K562 (cell line): Measurements from ENCODE around the gene DIP2B. TPM values are rescaled to one million over a fixed set of nuclear protein-coding genes. Genes with fewer than 3 reads are reported as not detected.

Experiments
- ATAC-seq: fragments of 200-7000 bp; cut with Tn5 transposase; 3 replicates; pipeline ENCODE4 v1.9.1; 2020; ENCODE audit warnings: moderate library complexity
- BruUV-seq: library from RNA; stranded (reverse); fragments of 400-500 nt; replicated peaks from 2 replicates; lab custom pipeline; 2021; lab: Mats Ljungman, UMichigan
- CTCF ChIA-PET: fragments of 300-600 bp; formaldehyde crosslinking; extraction: SDS; loops from one replicate; lab custom pipeline; 2021; ENCODE audit warnings: low intra/inter-chr PET ratio; lab: Yijun Ruan, JAX
- POLR2A ChIA-PET: fragments of 300-600, 350-650 bp; sonication (Branson Sonifier 250); formaldehyde crosslinking; extraction: SDS; loops from one replicate; lab custom pipeline; 2021; ENCODE audit warnings: antibody characterized with exemption, inconsistent platforms; lab: Yijun Ruan, JAX
- DNase-seq, 4 experiments: peaks; one replicate each; pipeline versions ENCODE4 v3.0.0 to v3.0.0-alpha.2; 2011 to 2018; ENCODE audit warnings: low spot score in 3 of 4, mixed read lengths in 3 of 4; ENCODE audit errors: extremely low read depth in 1 of 4
- FAIRE-seq: peaks from 2 replicates; lab custom pipeline; 2011; peaks lifted over from hg19 to GRCh38; lab: Jason Lieb, UNC
- H2AFZ ChIP-seq: 2 replicates; pipeline ENCODE4 v1.6.0; 2011; ENCODE audit warnings: low read depth, low read length, control low read depth, inconsistent platforms
- H3K27ac ChIP-seq: fragments of 200-600 bp; 3 replicates; pipeline ENCODE4 v1.8.0; 2011; ENCODE audit warnings: low read depth, mild to moderate bottlenecking, control low read depth, inconsistent platforms, low read length, moderate library complexity, mixed read lengths; ENCODE audit errors: extremely low read depth
- H3K27me3 ChIP-seq, 2 experiments: fragments of 300-600 bp in 1 of 2; 2 replicates in 1 of 2; 3 replicates in 1 of 2; pipeline versions ENCODE4 v1.6.0 to v1.8.0; 2011; ENCODE audit warnings: inconsistent platforms in 2 of 2, low read length in 2 of 2, mild to moderate bottlenecking in 1 of 2, mixed read lengths in 1 of 2, moderate library complexity in 1 of 2; ENCODE audit not compliant: control insufficient read depth in 2 of 2, insufficient read depth in 2 of 2
- H3K36me3 ChIP-seq: fragments of 300-600 bp; 3 replicates; pipeline ENCODE4 v1.8.0; 2011; ENCODE audit warnings: mild to moderate bottlenecking, low read length, inconsistent platforms; ENCODE audit not compliant: control insufficient read depth, insufficient read depth
- H3K4me1 ChIP-seq, 2 experiments: fragments of 200-600 bp in 1 of 2; replicated peaks in 1 of 2; 2 replicates in 1 of 2; 3 replicates in 1 of 2; pipeline versions ENCODE4 v1.5.1 to v1.8.0; 2011; ENCODE audit warnings: inconsistent platforms in 2 of 2, low read length in 2 of 2, mild to moderate bottlenecking in 1 of 2, mixed read lengths in 1 of 2, moderate library complexity in 1 of 2; ENCODE audit not compliant: control insufficient read depth in 2 of 2, insufficient read depth in 2 of 2
- H3K4me2 ChIP-seq: 2 replicates; pipeline ENCODE4 v1.6.1; 2011; ENCODE audit warnings: low read length, control low read depth, inconsistent platforms, mixed read lengths; ENCODE audit not compliant: insufficient read depth
- H3K4me3 ChIP-seq: fragments of 200-600 bp; sonication (generic), shearing (Covaris generic); 2 replicates; pipeline ENCODE4 v1.5.1; 2016; ENCODE audit warnings: control low read depth, inconsistent platforms
- H3K79me2 ChIP-seq: fragments of 200-600 bp; 3 replicates; pipeline ENCODE4 v1.8.0; 2011; ENCODE audit warnings: low read length, inconsistent platforms; ENCODE audit not compliant: control insufficient read depth, insufficient read depth
- H3K9ac ChIP-seq, 2 experiments: 2 replicates each; pipeline versions ENCODE4 v1.6.0 to v1.6.1; 2011; ENCODE audit warnings: low read depth in 2 of 2, low read length in 2 of 2, control low read depth in 1 of 2, inconsistent platforms in 1 of 2, mild to moderate bottlenecking in 1 of 2, mixed read lengths in 1 of 2; ENCODE audit not compliant: insufficient read depth in 1 of 2
- H3K9me1 ChIP-seq: one replicate; pipeline ENCODE4 v1.6.0; 2011; ENCODE audit warnings: inconsistent platforms, mild to moderate bottlenecking, low read length, moderate library complexity; ENCODE audit not compliant: control insufficient read depth, insufficient read depth
- H3K9me3 ChIP-seq: replicated peaks from 2 replicates; pipeline ENCODE4 v1.5.1; 2011; ENCODE audit warnings: low read depth, low read length, inconsistent platforms; ENCODE audit not compliant: control insufficient read depth, insufficient read depth
- H4K20me1 ChIP-seq: replicated peaks from 2 replicates; pipeline ENCODE4 v1.6.1; 2011; ENCODE audit warnings: low read length, inconsistent platforms, mixed read lengths; ENCODE audit not compliant: control insufficient read depth, insufficient read depth
- BCL6 ChIP-seq: fragments of 250-450 bp; sonication (Bioruptor Pico); IDR thresholded peaks from 2 replicates; pipeline ENCODE4 v1.4.0; 2020
- DACH1 ChIP-seq: fragments of 450-650 bp; IDR thresholded peaks from 2 replicates; pipeline ENCODE4 v1.6.1; 2018; ENCODE audit not compliant: partially characterized antibody
- ETV1 ChIP-seq: fragments of 450-650 bp; conservative IDR thresholded peaks from 2 replicates; pipeline ENCODE4 v1.6.1; 2016; ENCODE audit warnings: missing genetic modification characterization, control low read depth, low read depth, missing compliant biosample characterization
- FOXA3 ChIP-seq, 2 experiments: fragments of 450-650 bp in 1 of 2; sonication (generic) in 1 of 2; formaldehyde crosslinking; IDR thresholded peaks in 1 of 2; conservative IDR thresholded peaks in 1 of 2; 2 replicates each; pipeline versions ENCODE4 v1.4.0 to v1.8.0; 2020 to 2022; ENCODE audit warnings: mild to moderate bottlenecking in 2 of 2, missing genetic modification reagents in 1 of 2
- HNRNPLL ChIP-seq: fragments of 200-400 bp; formaldehyde crosslinking; IDR thresholded peaks from 2 replicates; pipeline ENCODE4 v1.6.1; 2017; ENCODE audit warnings: low read length, low read depth, mild to moderate bottlenecking; ENCODE audit not compliant: poor library complexity, severe bottlenecking
- ILF3 ChIP-seq: fragments of 450-650 bp; IDR thresholded peaks from 2 replicates; pipeline ENCODE4 v1.6.1; 2018; ENCODE audit warnings: antibody characterized with exemption, mild to moderate bottlenecking, moderate library complexity, borderline replicate concordance
- MED1 ChIP-seq: sonication (generic); formaldehyde crosslinking; IDR thresholded peaks from 2 replicates; pipeline ENCODE4 v1.8.1; 2023; ENCODE audit warnings: missing genetic modification reagents, borderline replicate concordance
- NR4A1 ChIP-seq, 2 experiments: fragments of 250-450 bp in 1 of 2; fragments of 450-650 bp in 1 of 2; sonication (Bioruptor Pico) in 1 of 2; IDR thresholded peaks; 2 replicates each; pipeline versions ENCODE4 v1.4.0 to v1.6.1; 2016 to 2020; ENCODE audit warnings: mild to moderate bottlenecking in 2 of 2, missing compliant biosample characterization in 1 of 2, missing genetic modification characterization in 1 of 2, moderate library complexity in 1 of 2
- ZNF445 ChIP-seq: fragments of 250-450 bp; sonication (Bioruptor Pico); IDR thresholded peaks from 2 replicates; pipeline ENCODE4 v1.4.0; 2020; ENCODE audit warnings: low read depth, mild to moderate bottlenecking, moderate library complexity
- WGBS: fragments of 100-300 bp; shearing (Covaris generic); methylation state at CpG from one replicate; pipeline ENCODE4 v1.1.6; 2016; ENCODE audit warnings: low coverage, mixed read lengths; ENCODE audit not compliant: insufficient coverage; ENCODE audit errors: missing lambda C conversion rate; 5-methylcytosine and 5-hydroxymethylcytosine counted together
- in situ Hi-C: fragments of 300-500 bp; cut with MboI; formaldehyde crosslinking; loops from 4 replicates; pipeline ENCODE4 v1.15.0; 2018; ENCODE audit warnings: inconsistent platforms, mixed read lengths
- intact Hi-C: fragments of 100-400 bp; cut with micrococcal nuclease; formaldehyde crosslinking; loops from 2 replicates; pipeline ENCODE4 v1.14.2; 2022
- polyA plus RNA-seq, 8 experiments: library from polyadenylated mRNA; depleted of rRNA in 4 of 8; stranded (reverse) in 5 of 8; unstranded in 3 of 8; fragments of >200 nt; fragmentation: Nextera tagmentation in 2 of 8; fragmentation: Illumina TruSeq in 1 of 8; extraction: Ambion mirVana in 2 of 8; extraction: Trizol in 1 of 8; gene quantifications; 2 replicates each; pipeline versions ENCODE4 v1.2.1 to v1.2.3, GENCODE V29; 2011 to 2014; ENCODE audit warnings: inconsistent platforms in 1 of 8, missing spikeins in 1 of 8
- total RNA-seq, 7 experiments: library from RNA; depleted of rRNA in 6 of 7; stranded (reverse); fragments of >200 nt in 6 of 7; fragmentation: Illumina TruSeq in 2 of 7; extraction: Trizol in 2 of 7; gene quantifications; 2 replicates each; pipeline versions ENCODE4 v1.2.1 to v1.2.3, GENCODE V29; 2011 to 2021; ENCODE audit warnings: low replicate concordance in 1 of 7
- TF ChIP-seq, protein P1 (sequence below), 2 experiments: fragments of 450-650 bp in 1 of 2; sonication (generic) in 1 of 2; formaldehyde crosslinking in 1 of 2; IDR thresholded peaks in 1 of 2; conservative IDR thresholded peaks in 1 of 2; 2 replicates each; pipeline versions ENCODE4 v1.6.1 to v1.8.1; 2016 to 2023; ENCODE audit warnings: mild to moderate bottlenecking in 2 of 2, moderate library complexity in 2 of 2, inconsistent platforms in 1 of 2, missing genetic modification reagents in 1 of 2

Gene DIP2B
- total and polyA plus RNA-seq, 9 of the 15 experiments (the other 6 are each of a cell fraction or from before 2014, with no cell fraction given) = 4.6 to 26.1 (median 18.8) TPM

DNA sequence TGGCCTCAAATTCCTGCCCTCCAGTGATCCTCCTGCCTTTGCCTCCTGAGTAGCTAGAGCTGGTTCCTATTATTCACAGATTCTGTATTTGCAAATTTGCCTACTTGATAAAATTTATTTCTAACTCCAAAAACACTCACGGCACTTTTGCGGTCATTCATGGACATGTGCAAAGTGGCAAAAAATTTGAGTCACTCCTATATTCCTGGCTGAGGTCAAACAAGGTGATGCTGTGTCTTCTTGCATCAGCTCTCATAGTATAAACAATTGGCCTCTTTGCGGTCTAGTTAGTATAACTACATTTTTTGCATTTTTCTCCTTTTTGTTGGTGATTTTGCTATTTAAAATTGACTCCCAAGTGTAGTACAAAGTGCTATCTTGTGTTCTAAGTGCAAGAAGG is 283.8 kb downstream of the DIP2B start:
- Histone ChIP-seq H3K27me3 (no peaks in the 10 kb centered on the region), H3K9ac (no peak overlapping the region), H3K79me2 (peaks cover 34% of the 10 kb centered on the region), H2AFZ (no peak overlapping the region), H3K4me1 (peaks cover 0 to 4% of the 10 kb centered on the region in 2 experiments; a peak in 1 of 5 replicates), H3K9me3 (no peaks in the 10 kb centered on the region), H3K36me3 (peaks cover 10% of the 10 kb centered on the region; the same call in 1 of the 3 replicates), H4K20me1 (no peaks in the 10 kb centered on the region), H3K4me3 (no peak overlapping the region), H3K4me2 (no peak overlapping the region), H3K9me1 (no peaks in the 10 kb centered on the region), H3K27ac (no peak overlapping the region)
- no peak for DNase-seq
- no peak for TF ChIP-seq DACH1
- TF ChIP-seq ZNF445 (CRISPR knock-in tag) = no peak
- no peak for TF ChIP-seq FOXA3 (CRISPR knock-in tag; conservative IDR thresholded peaks at IDR 0.05 in 1 of 2, IDR thresholded peaks at IDR 0.05 in 1 of 2)
- no peak for TF ChIP-seq ETV1 (tag)
- no peak for TF ChIP-seq HNRNPLL
- TF ChIP-seq, protein P1, sequence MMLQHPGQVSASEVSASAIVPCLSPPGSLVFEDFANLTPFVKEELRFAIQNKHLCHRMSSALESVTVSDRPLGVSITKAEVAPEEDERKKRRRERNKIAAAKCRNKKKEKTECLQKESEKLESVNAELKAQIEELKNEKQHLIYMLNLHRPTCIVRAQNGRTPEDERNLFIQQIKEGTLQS (IDR thresholded peaks at IDR 0.05) = no peak
- TF ChIP-seq, protein P1 (CRISPR knock-in tag; conservative IDR thresholded peaks at IDR 0.05) = no peak
- TF ChIP-seq MED1 (CRISPR knock-in tag) = no peak
- no peak for TF ChIP-seq NR4A1 (CRISPR knock-in tag; IDR thresholded peaks at IDR 0.05)
- no peak for TF ChIP-seq NR4A1 (tag; IDR thresholded peaks at IDR 0.05)
- no peak for TF ChIP-seq BCL6 (CRISPR knock-in tag)
- TF ChIP-seq ILF3 = no peak
- FAIRE-seq = no peak
- no TSS peak for BruUV-seq
- in situ Hi-C loops = no loop called here
- ATAC-seq = no peak
- CTCF ChIA-PET = no interaction called here
- POLR2A ChIA-PET = interaction anchor here (0.8 to 1.6 kb wide), 2 partner anchors 24 to 279 kb away, joined by 3 read pairs; no protein-coding TSS in a partner anchor
- intact Hi-C loops = no loop called here
- 97% methylated on average over 3 of the region's 3 CpGs for WGBS
